ENCODE results near the gene FRMD4B.

DNA sequence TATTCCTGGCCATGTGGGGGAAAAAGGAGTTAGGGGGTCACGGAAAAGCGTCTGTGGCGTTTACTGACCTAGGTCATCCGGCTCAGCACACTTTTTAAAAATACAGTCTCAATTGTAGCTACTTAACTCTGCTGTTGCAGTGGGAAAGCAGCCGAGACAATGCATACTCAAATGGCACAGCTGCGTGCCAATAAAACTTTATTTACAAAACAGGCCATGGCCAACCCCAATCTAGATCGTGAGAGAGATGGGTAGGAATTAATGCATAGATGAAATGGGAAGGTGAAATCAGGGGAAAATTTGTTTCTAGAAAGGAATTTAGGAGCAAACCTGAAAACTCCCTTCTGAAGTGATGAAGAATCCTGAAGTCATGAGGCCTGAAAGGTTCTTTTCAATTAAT lies 22.0 kb upstream of the FRMD4B start:
- TF ChIP-seq, protein P1, sequence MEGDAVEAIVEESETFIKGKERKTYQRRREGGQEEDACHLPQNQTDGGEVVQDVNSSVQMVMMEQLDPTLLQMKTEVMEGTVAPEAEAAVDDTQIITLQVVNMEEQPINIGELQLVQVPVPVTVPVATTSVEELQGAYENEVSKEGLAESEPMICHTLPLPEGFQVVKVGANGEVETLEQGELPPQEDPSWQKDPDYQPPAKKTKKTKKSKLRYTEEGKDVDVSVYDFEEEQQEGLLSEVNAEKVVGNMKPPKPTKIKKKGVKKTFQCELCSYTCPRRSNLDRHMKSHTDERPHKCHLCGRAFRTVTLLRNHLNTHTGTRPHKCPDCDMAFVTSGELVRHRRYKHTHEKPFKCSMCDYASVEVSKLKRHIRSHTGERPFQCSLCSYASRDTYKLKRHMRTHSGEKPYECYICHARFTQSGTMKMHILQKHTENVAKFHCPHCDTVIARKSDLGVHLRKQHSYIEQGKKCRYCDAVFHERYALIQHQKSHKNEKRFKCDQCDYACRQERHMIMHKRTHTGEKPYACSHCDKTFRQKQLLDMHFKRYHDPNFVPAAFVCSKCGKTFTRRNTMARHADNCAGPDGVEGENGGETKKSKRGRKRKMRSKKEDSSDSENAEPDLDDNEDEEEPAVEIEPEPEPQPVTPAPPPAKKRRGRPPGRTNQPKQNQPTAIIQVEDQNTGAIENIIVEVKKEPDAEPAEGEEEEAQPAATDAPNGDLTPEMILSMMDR (IDR thresholded peaks at IDR 0.05): no peak
- no peak for TF ChIP-seq POLR2A (IDR thresholded peaks at IDR 0.05)
